GM18909 (cell line): ENCODE measurements around the gene DOP1A.

Source experiments
- ATAC-seq: cut with Tn5 transposase; IDR thresholded peaks from one replicate; pipeline ENCODE4 v1.9.1; 2021; ENCODE audit warnings: mild to moderate bottlenecking; ENCODE audit not compliant: unreplicated experiment, poor library complexity

Gene DOP1A

DNA sequence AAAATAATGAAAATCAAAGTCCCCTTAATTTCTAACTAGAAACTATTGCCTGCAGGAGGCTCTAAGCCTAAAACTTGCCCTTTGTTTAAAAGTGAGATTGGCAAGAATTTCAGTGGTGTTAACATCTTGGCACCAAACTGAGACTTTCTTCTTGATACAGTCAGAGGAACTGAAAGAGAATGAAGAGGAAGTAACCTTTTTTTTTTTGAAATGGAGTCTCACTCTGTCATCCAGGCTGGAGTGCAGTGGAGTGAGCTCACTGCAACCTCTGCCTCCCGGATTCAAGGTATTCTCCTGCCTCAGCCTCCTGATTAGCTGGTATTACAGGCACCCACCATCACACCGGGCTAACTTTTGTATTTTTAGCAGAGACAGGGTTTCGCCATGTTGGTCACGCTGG, 3.6 kb downstream of the DOP1A start:
- ATAC-seq = peak; percentile 56

DNA sequence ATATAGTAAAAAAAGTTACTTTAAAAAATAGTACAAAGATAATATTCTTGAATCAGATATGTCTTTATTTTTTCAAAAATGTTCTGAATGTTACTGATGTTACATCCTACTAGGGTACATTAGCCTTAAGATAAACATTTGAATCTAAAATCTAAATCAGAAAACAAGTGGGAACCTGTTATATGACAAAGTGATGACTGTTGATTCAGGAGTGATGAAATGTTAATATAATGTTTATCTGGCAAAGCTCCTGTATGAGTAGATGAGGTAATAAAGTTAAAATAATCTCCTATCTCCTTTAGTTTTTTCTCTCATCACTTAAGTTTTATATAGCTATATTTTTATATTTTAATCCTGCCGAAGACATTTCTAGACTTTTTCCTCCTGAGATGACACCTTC, 4.2 kb downstream of the DOP1A start:
- ATAC-seq = no peak

- ATAC-seq = no peak
Observed at GRCh38 chr6:83072726-83073125, 5.3 kb downstream of the DOP1A start.

- ATAC-seq = no peak
Observed at GRCh38 chr6:83073615-83074014, 6.1 kb downstream of the DOP1A start.

GRCh38 chr6:83083476-83083875, 16.0 kb downstream of the DOP1A start:
- ATAC-seq = no peak

- peak; percentile 99 for ATAC-seq
Observed at GRCh38 chr6:83086751-83087150, 19.3 kb downstream of the DOP1A start.

- no peak for ATAC-seq
Observed at GRCh38 chr6:83092756-83093399, 25.4 kb downstream of the DOP1A start.

DNA sequence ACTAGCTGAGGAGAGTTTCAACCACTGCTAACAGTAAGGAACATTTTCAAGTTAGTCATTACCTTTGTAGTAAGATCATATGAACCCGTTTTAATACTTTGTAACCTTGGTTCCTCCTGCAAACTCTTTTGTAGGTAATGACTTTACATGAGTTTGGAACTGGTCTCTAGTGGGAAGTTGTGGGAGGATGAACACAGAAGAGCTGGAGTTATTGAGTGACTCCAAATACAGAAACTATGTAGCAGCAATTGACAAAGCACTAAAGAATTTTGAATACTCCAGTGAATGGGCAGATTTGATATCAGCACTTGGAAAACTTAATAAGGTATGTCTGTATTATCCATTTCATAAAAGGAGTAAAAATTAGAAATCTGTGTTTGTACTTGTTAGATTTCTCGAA, 29.3 kb downstream of the DOP1A start:
- ATAC-seq = no peak

DNA sequence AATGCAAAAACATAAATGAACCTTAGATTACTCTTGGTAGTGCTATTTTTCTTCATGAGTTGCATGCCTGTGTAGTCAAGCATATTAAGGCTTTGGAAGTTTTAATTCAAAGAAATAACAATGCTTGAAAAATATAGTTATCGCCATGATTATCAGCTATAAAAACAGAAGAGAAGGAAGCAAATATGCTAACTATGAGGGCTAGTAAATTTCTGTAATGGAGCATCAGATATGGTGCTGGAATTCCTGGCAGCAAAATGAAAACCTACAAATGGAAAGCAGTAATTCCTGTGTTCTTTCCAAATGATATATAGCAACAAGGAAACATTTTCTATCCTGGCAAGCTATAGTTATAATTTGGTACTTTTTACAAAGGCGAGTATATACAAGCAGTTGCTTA, 29.7 kb downstream of the DOP1A start:
- ATAC-seq = no peak

DNA sequence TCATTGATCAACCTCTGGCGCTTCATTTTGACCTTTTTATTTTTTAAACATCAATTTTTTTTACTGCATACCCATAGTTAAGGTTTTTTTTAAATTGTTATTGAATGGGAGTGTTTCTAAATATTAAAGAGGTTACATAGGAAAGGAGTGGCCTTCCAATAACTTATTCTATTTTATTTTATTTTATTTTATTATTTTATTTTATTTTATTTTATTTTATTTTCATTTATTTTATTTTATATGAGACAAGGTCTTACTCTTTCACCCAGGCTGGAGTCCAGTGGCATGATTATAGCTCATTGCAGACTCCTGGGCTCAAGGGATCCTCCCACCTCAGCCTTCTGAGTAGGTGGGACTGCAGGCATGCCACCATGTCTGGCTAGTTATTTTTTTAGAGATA, 30.2 kb downstream of the DOP1A start:
- ATAC-seq = no peak

GRCh38 chr6:83098589-83098988, 31.1 kb downstream of the DOP1A start:
- ATAC-seq = no peak

GRCh38 chr6:83108378-83108777, 40.9 kb downstream of the DOP1A start:
- no peak for ATAC-seq

DNA sequence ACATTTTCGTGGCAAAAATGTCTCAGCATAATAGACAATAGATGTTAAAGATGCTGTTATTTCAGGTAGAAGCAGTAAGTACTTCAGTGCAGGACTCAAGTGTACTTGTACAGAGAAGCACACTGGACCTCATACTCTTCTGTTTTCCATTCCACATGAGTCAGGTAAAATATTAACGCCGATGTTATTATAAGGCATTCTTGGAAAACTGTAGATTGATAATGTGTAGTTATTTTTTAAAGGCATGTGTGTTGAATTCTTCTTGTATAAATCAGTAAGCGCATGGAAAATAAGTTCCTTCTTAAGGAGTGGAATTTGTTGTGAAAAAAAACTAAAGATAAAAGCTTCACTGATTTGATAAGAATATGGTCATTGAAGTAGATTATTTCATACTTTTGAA, 45.8 kb downstream of the DOP1A start:
- no peak for ATAC-seq

DNA sequence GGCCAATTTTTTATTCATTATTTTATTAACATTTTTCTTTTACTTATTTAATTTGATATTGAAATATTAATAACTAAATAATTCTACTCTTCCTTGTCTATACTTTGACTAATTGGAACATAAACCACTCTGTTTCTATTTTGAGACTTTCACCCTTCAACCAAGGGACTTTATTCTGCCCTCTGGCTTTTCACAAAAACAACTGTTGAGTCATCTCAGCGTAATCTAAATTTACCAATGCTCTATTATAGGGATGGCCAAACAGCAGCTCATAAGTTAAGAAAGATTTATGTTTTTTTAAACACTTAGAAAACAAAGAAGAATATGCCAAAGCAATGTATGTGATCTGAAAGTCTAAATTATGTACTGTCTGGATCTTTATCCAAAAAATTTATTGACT, 46.7 kb downstream of the DOP1A start:
- ATAC-seq = no peak

- ATAC-seq = no peak
Observed at GRCh38 chr6:83117802-83118201, 50.3 kb downstream of the DOP1A start.

DNA sequence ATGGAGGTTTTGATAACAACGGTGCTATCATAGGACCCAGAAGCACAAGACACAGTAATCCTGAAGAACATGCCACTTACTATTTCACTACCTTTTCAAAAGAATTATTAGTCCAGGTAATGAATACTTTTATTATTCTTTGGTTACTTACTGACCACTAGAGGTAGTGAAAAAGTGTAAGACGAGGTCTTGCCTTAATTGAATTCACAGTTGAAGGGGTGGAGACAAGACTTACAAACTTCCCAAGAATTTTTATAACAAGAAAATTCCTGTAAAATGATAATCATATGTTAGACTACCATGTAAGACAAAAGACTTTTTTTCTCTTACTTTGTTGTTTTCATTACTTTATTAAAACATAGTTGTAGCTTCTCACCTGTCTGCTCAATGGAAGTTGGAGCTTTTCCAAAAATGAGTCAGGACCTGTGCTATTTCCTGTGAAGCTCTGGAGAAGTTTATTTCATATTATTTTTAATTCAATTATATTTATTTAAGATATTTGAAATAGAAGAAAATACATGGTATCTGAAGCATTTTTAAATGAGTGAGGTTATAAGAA, 52.4 kb downstream of the DOP1A start:
- ATAC-seq = no peak

GRCh38 chr6:83124553-83124952, 57.1 kb downstream of the DOP1A start:
- no peak for ATAC-seq

DNA sequence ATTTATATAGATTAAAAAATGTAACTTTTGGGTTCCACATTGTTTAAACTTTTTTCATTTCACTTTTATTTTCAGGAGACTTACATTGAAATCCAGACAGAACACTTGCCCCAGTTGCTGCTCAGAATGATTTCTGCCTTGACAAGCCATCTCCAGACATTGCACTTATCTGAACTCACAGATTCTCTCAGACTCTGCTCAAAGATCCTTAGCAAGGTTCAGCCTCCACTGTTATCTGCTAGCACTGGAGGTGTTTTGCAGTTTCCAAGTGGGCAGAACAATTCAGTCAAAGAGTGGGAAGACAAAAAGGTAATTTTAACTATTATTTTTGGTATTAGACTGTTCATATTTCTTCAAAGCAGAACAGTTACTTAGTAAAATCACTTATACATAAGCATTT, 58.0 kb downstream of the DOP1A start:
- ATAC-seq = no peak

DNA sequence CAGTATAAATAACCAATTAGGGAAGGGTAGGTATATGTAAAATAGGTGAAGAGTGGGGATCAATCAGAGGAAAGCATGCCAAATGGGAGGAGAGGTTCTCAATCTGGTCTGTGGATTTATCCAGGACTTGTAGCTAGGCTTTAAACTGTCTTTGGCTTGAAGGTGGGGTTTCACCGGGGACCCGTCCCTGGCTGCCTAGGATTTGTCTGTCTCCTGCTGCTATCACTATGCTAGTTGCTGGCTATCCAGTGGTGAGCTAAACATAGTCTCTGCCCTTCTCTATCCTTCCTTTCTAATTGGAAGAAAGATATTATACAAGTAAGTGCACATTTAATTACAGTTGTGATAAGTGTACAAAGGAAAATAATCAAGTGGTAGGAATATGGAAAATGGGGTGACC, 58.8 kb downstream of the DOP1A start:
- no peak for ATAC-seq

DNA sequence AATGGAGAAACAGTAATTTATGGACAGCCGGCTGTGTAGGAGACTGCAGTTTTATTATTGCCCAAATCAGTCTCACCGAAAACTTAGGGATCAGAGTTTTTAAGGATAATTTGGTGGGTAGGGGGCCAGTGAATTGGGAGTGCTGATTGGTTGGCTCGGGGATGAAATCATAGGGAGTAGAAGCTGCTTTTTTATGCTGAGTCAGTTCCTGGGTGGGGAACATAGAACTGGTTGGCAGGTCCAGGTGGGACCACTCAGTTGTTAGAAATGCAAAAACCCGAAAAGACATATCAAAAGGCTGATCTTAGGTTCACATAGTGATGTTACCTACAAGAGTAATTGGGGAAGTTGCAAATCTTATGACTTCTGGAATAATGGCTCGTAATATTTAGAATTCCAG, 59.3 kb downstream of the DOP1A start:
- no peak for ATAC-seq

GRCh38 chr6:83127258-83127657, 59.8 kb downstream of the DOP1A start:
- no peak for ATAC-seq

DNA sequence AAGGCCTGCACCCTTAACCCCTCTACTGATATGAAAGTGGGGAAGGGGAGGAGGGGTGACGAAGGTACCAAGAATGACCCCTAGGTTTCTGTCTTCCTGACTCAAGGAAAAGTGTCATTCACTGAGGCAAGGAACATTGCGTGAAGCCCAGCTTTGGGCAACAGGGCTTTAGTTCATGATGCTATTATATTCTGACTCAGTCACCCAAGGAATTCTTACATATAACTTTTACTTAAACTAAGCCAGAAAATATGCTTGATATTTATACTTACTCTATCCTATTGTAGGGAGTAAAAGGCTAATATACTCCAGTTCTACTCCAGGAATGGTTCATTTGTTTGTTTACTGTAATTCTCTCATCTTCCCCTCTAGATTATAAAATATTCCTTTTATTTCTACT, 60.5 kb downstream of the DOP1A start:
- no peak for ATAC-seq

GRCh38 chr6:83132121-83132520, 64.7 kb downstream of the DOP1A start:
- no peak for ATAC-seq
